ENCODE results near the gene CD59.
"Not testable (repeated sequence)": the region's sequence is repeated elsewhere in the genome, so short reads cannot be mapped to it uniquely, and the experiment has no call there.

The CD59 gene

GRCh38 chr11:33731723-33732531 lies 4.3 kb downstream of the CD59 start:
- no peaks in the 10 kb centered on the region for H3K9me3 ChIP-seq (replicated peaks; ENCODE audit: insufficient read depth, low read length)
- H2AFZ ChIP-seq (ENCODE audit: low read length): no peak overlapping the region
- H3K4me2 ChIP-seq (ENCODE audit: low read depth, low read length): no peak overlapping the region
- TF ChIP-seq CTCF (IDR thresholded peaks at IDR 0.05; ENCODE audit: low read length) (no peak), EZH2phosphoT487 (IDR thresholded peaks at IDR 0.05; ENCODE audit: low read length) (no peak), EZH2 (optimal IDR thresholded peaks at IDR 0.05; ENCODE audit: low read depth, low read length) (no peak)
- H3F3A ChIP-seq (ENCODE audit: insufficient read depth, low read length): peaks cover 21% of the 10 kb centered on the region
- H3K27me3 ChIP-seq (replicated peaks; ENCODE audit: insufficient read depth, low read length): no peaks in the 10 kb centered on the region
- H3K27ac ChIP-seq (ENCODE audit: low read length): no peak overlapping the region
- H3K79me2 ChIP-seq (ENCODE audit: low read length): peaks cover 84% of the 10 kb centered on the region
- peaks cover 20% of the 10 kb centered on the region; the same call in 1 of the 2 replicates for H3K36me3 ChIP-seq (replicated peaks; ENCODE audit: insufficient read depth, low read length)
- H3K4me1 ChIP-seq (ENCODE audit: low read length): peaks cover 24% of the 10 kb centered on the region
- H3K9ac ChIP-seq (ENCODE audit: low read length): no peak overlapping the region
- peaks cover 23% of the 10 kb centered on the region for H4K20me1 ChIP-seq (ENCODE audit: insufficient read depth, low read length)
- no peaks in the 10 kb centered on the region for H3K9me2 ChIP-seq (replicated peaks; ENCODE audit: insufficient read depth, low read length)
- DNase-seq: no peak
- no peak overlapping the region for H3K4me3 ChIP-seq (ENCODE audit: low read length)

- Histone ChIP-seq H3K4me1 (ENCODE audit: low read length) (peaks cover 20% of the 10 kb centered on the region), H3K79me2 (ENCODE audit: low read length) (peaks cover 96% of the 10 kb centered on the region), H3K4me2 (ENCODE audit: low read depth, low read length) (no peak overlapping the region), H3K27me3 (replicated peaks; ENCODE audit: insufficient read depth, low read length) (no peaks in the 10 kb centered on the region), H3K27ac (ENCODE audit: low read length) (no peak overlapping the region), H4K20me1 (ENCODE audit: insufficient read depth, low read length) (peaks cover 24% of the 10 kb centered on the region), H3K36me3 (replicated peaks; ENCODE audit: insufficient read depth, low read length) (peaks cover 20% of the 10 kb centered on the region; the same call in 1 of the 2 replicates), H3K9me3 (replicated peaks; ENCODE audit: insufficient read depth, low read length) (no peaks in the 10 kb centered on the region), H3F3A (ENCODE audit: insufficient read depth, low read length) (peaks cover 13% of the 10 kb centered on the region), H3K9ac (ENCODE audit: low read length) (no peak overlapping the region), H3K9me2 (replicated peaks; ENCODE audit: insufficient read depth, low read length) (no peaks in the 10 kb centered on the region), H2AFZ (ENCODE audit: low read length) (no peak overlapping the region), H3K4me3 (ENCODE audit: low read length) (no peak overlapping the region)
- DNase-seq: no peak
- TF ChIP-seq EZH2 (optimal IDR thresholded peaks at IDR 0.05; ENCODE audit: low read depth, low read length) (no peak), EZH2phosphoT487 (IDR thresholded peaks at IDR 0.05; ENCODE audit: low read length) (no peak), CTCF (IDR thresholded peaks at IDR 0.05; ENCODE audit: low read length) (no peak)
Observed at GRCh38 chr11:33730716-33731115, 5.5 kb downstream of the CD59 start.

GRCh38 chr11:33729072-33729664 lies 7.1 kb downstream of the CD59 start:
- H3F3A ChIP-seq (ENCODE audit: insufficient read depth, low read length); H3K4me2 ChIP-seq (ENCODE audit: low read depth, low read length); H3K9me3 ChIP-seq (replicated peaks; ENCODE audit: insufficient read depth, low read length); H3K9me2 ChIP-seq (replicated peaks; ENCODE audit: insufficient read depth, low read length); H3K27me3 ChIP-seq (replicated peaks; ENCODE audit: insufficient read depth, low read length); DNase-seq; H2AFZ ChIP-seq (ENCODE audit: low read length); H3K27ac ChIP-seq (ENCODE audit: low read length); H3K4me3 ChIP-seq (ENCODE audit: low read length); H3K9ac ChIP-seq (ENCODE audit: low read length): not testable (repeated sequence)
- Histone ChIP-seq H3K4me1 (ENCODE audit: low read length) (peaks cover 19% of the 10 kb centered on the region), H4K20me1 (ENCODE audit: insufficient read depth, low read length) (peaks cover 40% of the 10 kb centered on the region), H3K36me3 (replicated peaks; ENCODE audit: insufficient read depth, low read length) (peaks cover 20% of the 10 kb centered on the region; the same call in 1 of the 2 replicates), H3K79me2 (ENCODE audit: low read length) (peaks cover 99% of the 10 kb centered on the region)

GRCh38 chr11:33727539-33727938 lies 8.7 kb downstream of the CD59 start:
- H3F3A ChIP-seq (ENCODE audit: insufficient read depth, low read length); H3K4me3 ChIP-seq (ENCODE audit: low read length); H3K4me1 ChIP-seq (ENCODE audit: low read length); H3K9me2 ChIP-seq (replicated peaks; ENCODE audit: insufficient read depth, low read length); H3K4me2 ChIP-seq (ENCODE audit: low read depth, low read length); H2AFZ ChIP-seq (ENCODE audit: low read length); H3K27ac ChIP-seq (ENCODE audit: low read length); DNase-seq; H3K9ac ChIP-seq (ENCODE audit: low read length); H3K9me3 ChIP-seq (replicated peaks; ENCODE audit: insufficient read depth, low read length); H3K27me3 ChIP-seq (replicated peaks; ENCODE audit: insufficient read depth, low read length): not testable (repeated sequence)
- Histone ChIP-seq H3K36me3 (replicated peaks; ENCODE audit: insufficient read depth, low read length) (peaks cover 19% of the 10 kb centered on the region; the same call in 1 of the 2 replicates), H3K79me2 (ENCODE audit: low read length) (peaks cover 99% of the 10 kb centered on the region), H4K20me1 (ENCODE audit: insufficient read depth, low read length) (peaks cover 51% of the 10 kb centered on the region)
